H1 (cell line): Measurements from ENCODE around the gene FDXACB1. TPM values are rescaled to one million over a fixed set of nuclear protein-coding genes. Genes with fewer than 3 reads are reported as not detected.

Experiments used
- CTCF ChIA-PET: fragments of 300-600 bp; sonication (Branson Sonifier 250); formaldehyde crosslinking; loops from one replicate; lab custom pipeline; 2021; ENCODE audit not compliant: partially characterized antibody; lab: Charles Lee
- POLR2A ChIA-PET: fragments of 300-600 bp; sonication (Branson Sonifier 250); formaldehyde crosslinking; loops from one replicate; lab custom pipeline; 2021; ENCODE audit warnings: inconsistent platforms; ENCODE audit not compliant: partially characterized antibody; lab: Charles Lee
- DNase-seq, 2 experiments: peaks; one replicate each; pipeline versions ENCODE4 v3.0.0 to v3.0.0-alpha.2; 2010 to 2022; ENCODE audit warnings: low spot score in 2 of 2, low read depth in 1 of 2, mixed read lengths in 1 of 2
- FAIRE-seq: peaks from 2 replicates; lab custom pipeline; 2011; peaks lifted over from hg19 to GRCh38; lab: Jason Lieb, UNC
- H2AFZ ChIP-seq: 2 replicates; pipeline ENCODE4 v1.8.1; 2012; ENCODE audit warnings: low read length, inconsistent platforms
- H2AK5ac ChIP-seq: 2 replicates; pipeline ENCODE4 v1.6.1; 2013; ENCODE audit warnings: low read depth, low read length
- H2BK120ac ChIP-seq: replicated peaks from 2 replicates; pipeline ENCODE3; 2013; ENCODE audit warnings: low read depth, low read length, inconsistent platforms
- H2BK12ac ChIP-seq: 2 replicates; pipeline ENCODE4 v1.6.1; 2013; ENCODE audit warnings: low read depth, low read length
- H2BK15ac ChIP-seq: 2 replicates; pipeline ENCODE4 v1.6.1; 2013; ENCODE audit warnings: low read length
- H2BK20ac ChIP-seq: 2 replicates; pipeline ENCODE4 v1.6.1; 2013; ENCODE audit warnings: low read length
- H2BK5ac ChIP-seq: 2 replicates; pipeline ENCODE4 v1.6.1; 2013; ENCODE audit warnings: low read depth, low read length
- H3K14ac ChIP-seq: 2 replicates; pipeline ENCODE4 v1.6.1; 2013; ENCODE audit warnings: inconsistent platforms; ENCODE audit not compliant: insufficient read length
- H3K18ac ChIP-seq: 2 replicates; pipeline ENCODE4 v1.6.1; 2013; ENCODE audit warnings: low read length; ENCODE audit errors: extremely low read depth
- H3K23ac ChIP-seq: 2 replicates; pipeline ENCODE4 v1.6.1; 2013; ENCODE audit warnings: inconsistent platforms; ENCODE audit not compliant: insufficient read length
- H3K23me2 ChIP-seq: 2 replicates; pipeline ENCODE4 v1.6.1; 2013; ENCODE audit warnings: low read depth, low read length
- H3K27ac ChIP-seq: 2 replicates; pipeline ENCODE4 v1.6.1; 2011; ENCODE audit warnings: low read depth, low read length, inconsistent platforms
- H3K27me3 ChIP-seq, 4 experiments: replicated peaks in 1 of 4; 1 replicate in 1 of 4; 2 replicates in 3 of 4; pipeline versions ENCODE4 v1.6.1 to v1.8.1; 2011 to 2013; ENCODE audit warnings: low read length in 3 of 4, mild to moderate bottlenecking in 3 of 4, inconsistent platforms in 2 of 4, mixed read lengths in 2 of 4, moderate library complexity in 1 of 4; ENCODE audit not compliant: control insufficient read depth in 3 of 4, insufficient read depth in 3 of 4; ENCODE audit errors: extremely low read depth in 1 of 4
- H3K36me3 ChIP-seq, 4 experiments: 2 replicates each; pipeline versions ENCODE4 v1.6.1 to v1.8.1; 2011 to 2013; ENCODE audit warnings: mild to moderate bottlenecking in 4 of 4, low read length in 3 of 4, moderate library complexity in 2 of 4, control low read depth in 1 of 4, inconsistent platforms in 1 of 4; ENCODE audit not compliant: insufficient read depth in 4 of 4, control insufficient read depth in 2 of 4
- H3K4ac ChIP-seq: replicated peaks from 2 replicates; pipeline ENCODE3; 2013; ENCODE audit warnings: low read length, low read depth, mixed read lengths, inconsistent platforms; ENCODE audit not compliant: insufficient read length
- H3K4me1 ChIP-seq, 4 experiments: replicated peaks in 1 of 4; 1 replicate in 1 of 4; 2 replicates in 3 of 4; pipeline versions ENCODE4 v1.6.1 to v1.8.1; 2011 to 2013; ENCODE audit warnings: low read length in 3 of 4, inconsistent platforms in 2 of 4, mixed read lengths in 1 of 4; ENCODE audit not compliant: insufficient read depth in 4 of 4, control insufficient read depth in 3 of 4
- H3K4me2 ChIP-seq, 2 experiments: 2 replicates each; pipeline versions ENCODE4 v1.6.1 to v1.8.1; 2011 to 2013; ENCODE audit warnings: low read depth in 2 of 2, low read length in 2 of 2, control low read depth in 1 of 2, inconsistent platforms in 1 of 2, mild to moderate bottlenecking in 1 of 2; ENCODE audit not compliant: insufficient read depth in 1 of 2
- H3K4me3 ChIP-seq, 4 experiments: fragments of 200-600, 300-600 bp in 1 of 4; sonication (generic), shearing (Covaris generic), sonication (Bioruptor Twin) in 1 of 4; 2 replicates each; pipeline versions ENCODE4 v1.5.1 to v1.8.1; 2011 to 2016; ENCODE audit warnings: low read length in 4 of 4, low read depth in 3 of 4, control low read depth in 2 of 4, inconsistent platforms in 2 of 4, mild to moderate bottlenecking in 2 of 4, mixed read lengths in 1 of 4, moderate library complexity in 1 of 4; ENCODE audit not compliant: insufficient read depth in 2 of 4; ENCODE audit errors: extremely low read depth in 1 of 4
- H3K56ac ChIP-seq: replicated peaks from 2 replicates; pipeline ENCODE3; 2013; ENCODE audit warnings: low read depth, mild to moderate bottlenecking, mixed read lengths, low read length, inconsistent platforms; ENCODE audit not compliant: insufficient read length
- H3K79me1 ChIP-seq: 2 replicates; pipeline ENCODE4 v1.6.1; 2013; ENCODE audit warnings: low read depth, low read length, control low read depth
- H3K79me2 ChIP-seq, 2 experiments: 2 replicates each; pipeline versions ENCODE4 v1.6.1 to v1.8.1; 2012 to 2013; ENCODE audit warnings: low read length in 2 of 2, mild to moderate bottlenecking in 2 of 2, inconsistent platforms in 1 of 2; ENCODE audit not compliant: insufficient read depth in 2 of 2, control insufficient read depth in 1 of 2
- H3K9ac ChIP-seq, 4 experiments: replicated peaks in 1 of 4; 1 replicate in 1 of 4; 2 replicates in 3 of 4; pipeline versions ENCODE4 v1.6.1 to v1.8.1; 2011 to 2013; ENCODE audit warnings: low read depth in 3 of 4, low read length in 3 of 4, control low read depth in 2 of 4, mild to moderate bottlenecking in 2 of 4, moderate library complexity in 2 of 4, inconsistent platforms in 1 of 4; ENCODE audit errors: extremely low read depth in 1 of 4
- H3K9me3 ChIP-seq, 2 experiments: 2 replicates each; pipeline versions ENCODE4 v1.6.1 to v1.8.1; 2012 to 2013; ENCODE audit warnings: mild to moderate bottlenecking in 2 of 2, moderate library complexity in 2 of 2, control low read depth in 1 of 2, inconsistent platforms in 1 of 2, low read depth in 1 of 2, low read length in 1 of 2, mixed read lengths in 1 of 2; ENCODE audit not compliant: insufficient read depth in 2 of 2
- H4K20me1 ChIP-seq, 2 experiments: replicated peaks in 1 of 2; 2 replicates each; pipeline versions ENCODE3 to v1.8.1; 2011 to 2013; ENCODE audit warnings: inconsistent platforms in 2 of 2, low read length in 2 of 2, mild to moderate bottlenecking in 1 of 2; ENCODE audit not compliant: insufficient read depth in 2 of 2, control insufficient read depth in 1 of 2
- H4K5ac ChIP-seq: 2 replicates; pipeline ENCODE4 v1.6.1; 2013; ENCODE audit warnings: low read length, low read depth, mixed read lengths, inconsistent platforms; ENCODE audit not compliant: insufficient read length
- H4K8ac ChIP-seq: 2 replicates; pipeline ENCODE4 v1.8.0; 2013; ENCODE audit warnings: mild to moderate bottlenecking, moderate library complexity, low read length, inconsistent platforms; ENCODE audit not compliant: insufficient read depth; ENCODE audit errors: extremely low read depth
- H4K91ac ChIP-seq: replicated peaks from 2 replicates; pipeline ENCODE3; 2013; ENCODE audit warnings: low read length, mixed read lengths, inconsistent platforms; ENCODE audit not compliant: insufficient read length
- ASH2L ChIP-seq: fragments of 200-600, 300-600 bp; sonication (generic); IDR thresholded peaks from one replicate; pipeline ENCODE4 v1.7.1; 2017; ENCODE audit warnings: low read length
- BACH1 ChIP-seq: IDR thresholded peaks from 2 replicates; pipeline ENCODE4 v1.6.1; 2012; ENCODE audit warnings: low read length, improper control_type of control experiment
- CHD1 ChIP-seq: IDR thresholded peaks from 2 replicates; pipeline ENCODE4 v1.6.1; 2012; ENCODE audit warnings: low read depth, low read length, improper control_type of control experiment
- CHD2 ChIP-seq: IDR thresholded peaks from 2 replicates; pipeline ENCODE4 v1.6.1; 2012; ENCODE audit warnings: low read length, improper control_type of control experiment
- E2F6 ChIP-seq: IDR thresholded peaks from 2 replicates; pipeline ENCODE4 v1.6.1; 2012; ENCODE audit warnings: inconsistent platforms
- GABPA ChIP-seq: IDR thresholded peaks from 2 replicates; pipeline ENCODE4 v1.6.1; 2011; ENCODE audit warnings: mild to moderate bottlenecking, low read length, moderate library complexity, borderline replicate concordance; ENCODE audit not compliant: insufficient read depth
- HDAC2 ChIP-seq, 2 experiments: fragments of 300-600 bp in 1 of 2; sonication (generic) in 1 of 2; IDR thresholded peaks; 2 replicates each; pipeline ENCODE4 v1.6.1; 2011 to 2012; ENCODE audit warnings: low read depth in 2 of 2, low read length in 2 of 2, mild to moderate bottlenecking in 2 of 2, moderate library complexity in 2 of 2, borderline replicate concordance in 1 of 2, inconsistent platforms in 1 of 2
- JUN ChIP-seq: IDR thresholded peaks from 2 replicates; pipeline ENCODE4 v1.6.1; 2011; ENCODE audit warnings: low read depth, mild to moderate bottlenecking, improper control_type of control experiment, low read length
- KDM1A ChIP-seq: fragments of 200-600, 300-600 bp; sonication (generic); IDR thresholded peaks from 2 replicates; pipeline ENCODE4 v1.7.1; 2016; ENCODE audit warnings: mild to moderate bottlenecking, low read length, borderline replicate concordance
- NRF1 ChIP-seq: IDR thresholded peaks from 2 replicates; pipeline ENCODE4 v1.6.1; 2011; ENCODE audit warnings: mild to moderate bottlenecking, low read depth, low read length, improper control_type of control experiment
- SIN3A ChIP-seq, 2 experiments: IDR thresholded peaks in 1 of 2; conservative IDR thresholded peaks in 1 of 2; 2 replicates each; pipeline ENCODE4 v1.6.1; 2011 to 2012; ENCODE audit warnings: low read length in 2 of 2, improper control_type of control experiment in 1 of 2, low read depth in 1 of 2, mild to moderate bottlenecking in 1 of 2
- TEAD4 ChIP-seq: IDR thresholded peaks from 2 replicates; pipeline ENCODE4 v1.6.1; 2012; ENCODE audit warnings: low read depth, low read length, inconsistent platforms, mixed read lengths
- WGBS, 2 experiments: shearing (Covaris generic) in 1 of 2; methylation state at CpG; one replicate each; pipeline versions ENCODE4 v1.1.6 to v1.1.7; 2013 to 2015; ENCODE audit warnings: low lambda C conversion rate in 2 of 2, mixed read lengths in 2 of 2, inconsistent platforms in 1 of 2, low coverage in 1 of 2, missing lambda C conversion rate in 1 of 2; ENCODE audit not compliant: insufficient replicate concordance in 2 of 2, insufficient coverage in 1 of 2, insufficient read length in 1 of 2; ENCODE audit errors: extremely low coverage in 1 of 2, missing lambda C conversion rate in 1 of 2; 5-methylcytosine and 5-hydroxymethylcytosine counted together
- polyA plus RNA-seq, 7 experiments: library from polyadenylated mRNA; depleted of rRNA in 3 of 7; stranded (reverse) in 5 of 7; unstranded in 2 of 7; fragments of >200 nt in 5 of 7; fragments of 200-250 nt in 2 of 7; gene quantifications; 1 replicate in 5 of 7; 2 replicates in 1 of 7; 4 replicates in 1 of 7; pipeline versions ENCODE4 v1.2.1 to v1.2.3, GENCODE V29; 2011 to 2013; ENCODE audit warnings: missing spikeins in 2 of 7, mixed read lengths in 2 of 7
- total RNA-seq: library from RNA; stranded (reverse); fragmentation: NEBNext Ultra II Directional; extraction: Animal tissue kit (Norgen Biotek cat#: 25700); gene quantifications from 2 replicates; pipeline ENCODE4 v1.2.1, GENCODE V29; 2021

FDXACB1 gene
- total and polyA plus RNA-seq, 2 of the 8 experiments (the other 6 are each of a cell fraction or from before 2014, with no cell fraction given): 1.4 to 2.3 TPM

GRCh38 chr11:111841370-111842053 lies 37.5 kb downstream of the FDXACB1 start:
- Histone ChIP-seq H3K27ac (no peak overlapping the region), H2BK5ac (no peak overlapping the region), H4K20me1 (no peaks in the 10 kb centered on the region), H3K4ac (no peak overlapping the region), H4K8ac (no peak overlapping the region), H4K5ac (no peak overlapping the region), H3K4me2 (no peak overlapping the region), H3K9me3 (no peaks in the 10 kb centered on the region), H3K23ac (no peak overlapping the region), H3K36me3 (peaks cover 0 to 5% (median 0%) of the 10 kb centered on the region in 4 experiments; a peak in 1 of 8 replicates), H3K14ac (no peak overlapping the region), H3K4me3 (no peak overlapping the region), H3K4me1 (peaks cover 0 to 7% (median 3%) of the 10 kb centered on the region in 4 experiments; a peak in 2 of 7 replicates), H2BK15ac (no peak overlapping the region), H3K9ac (no peak overlapping the region), H3K56ac (no peak overlapping the region), H2AFZ (no peak overlapping the region), H3K23me2 (no peaks in the 10 kb centered on the region), H3K79me2 (no peaks in the 10 kb centered on the region), H2BK120ac (no peak overlapping the region), H2AK5ac (no peak overlapping the region), H2BK20ac (no peak overlapping the region), H3K18ac (no peak overlapping the region), H2BK12ac (no peak overlapping the region), H3K27me3 (no peaks in the 10 kb centered on the region), H4K91ac (no peak overlapping the region), H3K79me1 (no peaks in the 10 kb centered on the region)
- CTCF ChIA-PET: interaction anchor here (0.5 to 2.8 kb wide), 41 partner anchors 9 to 394 kb away, joined by 3 to 12 read pairs (median 4); partner anchors contain the start of gene PPP2R1B
- DNase-seq (peak; percentile 46 to 94), FAIRE-seq (peak; percentile 98)
- POLR2A ChIA-PET: interaction anchor here (0.7 to 1.0 kb wide), 3 partner anchors 17 to 81 kb away, joined by 3 read pairs; partner anchors contain the start of gene PPP2R1B
- 38% methylated on average over 10 of the region's 10 CpGs; no CpG with 5 or more reads in 1 of the 2 experiments for WGBS, 2 experiments
- peak; percentile 12; the same call in 1 of the 2 replicates for TF ChIP-seq CHD2
- TF ChIP-seq JUN: no peak
- no peak for TF ChIP-seq NRF1
- TF ChIP-seq SIN3A (conservative IDR thresholded peaks at IDR 0.05 in 1 of 2, IDR thresholded peaks at IDR 0.05 in 1 of 2; ENCODE audit: low read depth in 1 of 2, low read length in 2 of 2): 0 out of 4 replicates have a peak, but pooled peaks of 1 of the 2 experiments have one; percentile 58
- TF ChIP-seq TEAD4: no peak
- no peak for TF ChIP-seq GABPA
- no peak for TF ChIP-seq KDM1A
- TF ChIP-seq ASH2L: no peak
- no peak for TF ChIP-seq HDAC2 (IDR thresholded peaks at IDR 0.05; ENCODE audit: borderline replicate concordance in 1 of 2, low read depth in 2 of 2, low read length in 2 of 2)
- no peak for TF ChIP-seq CHD1
- TF ChIP-seq E2F6: no peak
- no peak for TF ChIP-seq BACH1
